Anterior cingulate cortex (tissue), 58 donors: ENCODE data around the gene OR2A1.
"Not testable (repeated sequence)": the region's sequence is repeated elsewhere in the genome, so short reads cannot be mapped to it uniquely, and the experiment has no call there.

Experiments
- DNase-seq, 58 donors: peaks; one replicate each; lab custom pipeline; 2025; lab: John Stamatoyannopoulos, UW

The OR2A1 gene

DNA sequence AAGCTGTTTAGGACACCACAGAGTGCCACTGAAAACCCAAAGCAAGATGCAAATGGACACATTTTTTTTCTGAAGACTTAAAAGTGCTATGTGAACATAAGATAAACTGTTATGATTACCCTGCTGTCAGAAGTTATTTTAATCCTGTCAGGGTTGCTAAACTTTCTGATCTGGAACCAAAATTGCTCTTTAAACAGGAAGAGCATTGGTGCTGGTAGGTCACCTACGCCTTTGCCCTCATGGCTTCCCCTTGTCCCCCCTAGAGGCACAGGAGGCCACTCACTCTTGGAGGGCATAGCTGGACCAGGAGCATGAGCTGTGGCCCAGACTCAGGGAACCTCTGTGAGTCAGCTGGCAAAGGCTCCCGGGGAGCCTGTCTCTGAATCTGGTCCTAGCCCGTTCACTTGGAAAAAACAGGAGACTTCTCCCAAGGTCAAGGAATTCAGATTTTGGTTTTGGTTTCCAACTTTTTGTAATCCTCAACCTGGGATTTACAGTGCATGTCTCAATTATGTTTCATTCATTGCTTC lies 9.5 kb downstream of the OR2A1 start:
- not testable (repeated sequence) for DNase-seq

DNA sequence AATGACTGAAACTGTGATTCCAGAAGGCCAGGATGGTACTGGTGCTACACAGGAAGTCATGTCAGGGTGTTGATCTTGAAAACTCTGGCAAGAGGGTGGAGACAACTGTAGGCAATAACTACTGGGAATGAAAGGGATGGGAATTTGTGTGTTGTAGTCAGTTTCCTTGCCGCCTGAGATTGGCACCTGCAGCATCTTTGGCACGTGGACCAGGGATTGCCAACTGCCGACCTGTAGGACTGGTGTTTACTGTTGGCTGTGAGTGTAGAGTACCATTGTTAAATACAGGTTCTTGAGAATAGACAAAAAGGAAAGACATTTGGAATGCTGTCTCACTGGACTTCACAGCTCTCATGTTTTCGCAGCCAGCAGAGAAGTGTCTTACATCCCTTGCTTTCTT lies 11.1 kb downstream of the OR2A1 start:
- not testable (repeated sequence) for DNase-seq

DNA sequence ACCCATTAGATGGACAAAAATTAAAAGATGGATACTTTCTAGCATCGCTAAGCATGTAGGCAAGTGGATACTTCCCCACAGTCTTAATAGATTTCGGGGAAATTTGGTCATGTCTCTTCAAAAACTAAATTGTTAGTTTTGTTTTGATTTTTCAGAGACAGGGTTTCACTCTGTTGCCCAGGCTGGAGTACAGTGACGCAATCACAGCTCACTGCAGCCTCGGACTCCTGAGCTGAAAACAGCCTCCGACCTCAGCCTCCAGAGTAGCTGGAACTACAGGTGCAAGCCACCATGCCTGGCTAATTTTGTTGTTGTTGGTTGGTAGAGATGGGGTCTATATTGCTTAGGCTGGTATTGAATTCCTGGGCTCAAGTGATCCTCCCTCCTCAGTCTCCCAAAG lies 13.6 kb downstream of the OR2A1 start:
- DNase-seq, result not testable (repeated sequence)

- DNase-seq, result not testable (repeated sequence)
Measured at GRCh38 chr7:144330044-144330443, 17.8 kb downstream of the OR2A1 start.

GRCh38 chr7:144331221-144331995 lies 19.2 kb downstream of the OR2A1 start:
- DNase-seq, result not testable (repeated sequence)

- DNase-seq, result not testable (repeated sequence)
Measured at GRCh38 chr7:144331996-144332288, 19.7 kb downstream of the OR2A1 start.

DNA sequence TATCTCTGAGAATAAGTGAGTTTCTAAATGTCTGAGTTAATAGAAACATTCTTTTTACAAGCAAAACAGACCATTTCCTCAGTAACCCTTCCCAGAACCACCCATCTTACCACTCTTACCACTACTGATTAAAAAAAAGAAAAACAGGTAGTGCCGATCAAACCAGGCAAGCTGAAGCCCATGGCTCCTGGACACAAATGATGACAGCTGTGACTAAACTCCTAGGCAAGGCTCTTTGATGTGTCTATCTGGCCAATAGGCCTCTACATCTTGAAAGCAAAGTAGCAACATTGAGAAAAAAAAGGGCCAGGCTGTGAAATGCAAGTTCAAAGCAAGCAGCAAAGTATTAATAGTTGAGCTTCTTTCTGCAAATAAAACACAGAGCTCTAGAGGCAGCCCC lies 36.4 kb downstream of the OR2A1 start:
- DNase-seq, result not testable (repeated sequence)

GRCh38 chr7:144351667-144352066 lies 39.4 kb downstream of the OR2A1 start:
- DNase-seq, result not testable (repeated sequence)

DNA sequence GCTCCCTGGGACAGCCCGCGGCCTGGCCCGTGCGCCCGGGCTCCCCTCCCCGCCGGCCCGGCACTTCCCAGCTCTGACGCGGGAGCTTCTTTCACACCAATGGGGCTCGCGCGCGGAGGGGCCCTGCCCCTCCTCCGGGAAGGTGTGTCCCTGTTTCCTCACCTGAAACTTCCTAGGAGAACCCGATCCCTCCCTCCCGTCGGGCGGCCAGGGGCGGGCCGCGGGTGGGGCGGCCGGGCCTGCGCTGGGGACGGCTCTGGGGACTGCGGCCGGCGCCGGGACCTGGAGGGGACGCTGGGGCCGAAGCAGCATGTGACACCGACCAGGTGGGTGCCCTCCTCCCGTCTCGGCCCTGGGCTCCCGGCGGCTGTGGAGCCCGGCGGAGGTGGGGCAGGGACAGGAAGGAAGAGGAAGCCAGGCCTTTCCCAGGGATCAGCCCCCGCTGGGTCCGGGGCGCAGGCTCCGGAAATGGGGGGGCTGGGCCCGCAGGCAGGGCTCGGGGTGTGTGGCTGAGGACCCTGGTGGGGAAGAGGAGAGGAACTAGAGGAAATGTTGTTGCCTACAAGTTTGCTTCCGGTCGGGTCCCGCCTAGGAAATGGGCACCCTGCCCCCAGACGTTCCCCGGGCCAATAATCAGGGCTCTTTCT lies 43.1 kb downstream of the OR2A1 start, which contains the start of gene ARHGEF5:
TSS of gene ARHGEF5 (plus strand) at position 227 of the 647 bp plus-strand sequence. CDS start 7,268 bp downstream, outside the sequence.
- not testable (repeated sequence) for DNase-seq

DNA sequence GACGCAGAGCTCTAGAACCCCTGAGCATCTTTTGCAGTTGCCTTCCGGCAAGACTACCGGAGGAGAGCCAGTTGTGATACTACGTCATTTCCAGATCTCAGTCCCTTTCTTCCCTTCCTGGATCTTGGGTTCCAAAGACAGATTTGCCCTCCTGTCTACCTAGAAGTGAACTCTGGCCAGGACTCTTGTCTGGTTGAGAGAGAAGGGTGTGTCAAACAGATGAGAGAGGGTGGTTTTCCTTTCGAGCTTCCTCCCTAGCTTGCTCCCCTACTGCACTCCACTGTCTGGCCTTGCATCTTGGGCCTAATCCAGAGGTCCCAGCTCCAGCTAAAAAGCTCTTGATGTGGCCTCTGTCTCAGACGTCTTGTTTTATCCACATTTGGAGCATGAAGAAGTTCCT lies 44.0 kb downstream of the OR2A1 start:
- not testable (repeated sequence) for DNase-seq

DNA sequence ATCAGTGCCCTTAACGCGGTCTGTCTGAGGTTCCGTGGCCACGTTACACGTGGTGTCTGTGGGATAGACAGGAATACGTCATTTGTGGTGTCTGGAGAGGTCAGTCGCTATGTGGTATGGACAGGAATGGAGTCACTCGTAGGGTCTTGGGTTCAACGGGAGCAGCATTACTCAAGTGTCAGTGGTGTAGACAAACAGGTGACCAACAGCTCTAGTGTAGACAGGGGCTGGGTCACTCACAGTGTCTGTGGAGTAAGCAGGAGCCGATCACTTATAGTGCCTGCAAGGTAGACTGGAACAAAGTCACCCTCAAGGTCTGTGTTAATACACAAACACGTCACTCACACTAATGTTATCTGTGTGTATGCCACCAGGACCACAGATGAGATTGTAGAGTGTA lies 44.6 kb downstream of the OR2A1 start:
- not testable (repeated sequence) for DNase-seq

- DNase-seq, result not testable (repeated sequence)
Measured at GRCh38 chr7:144362061-144362460, 49.8 kb downstream of the OR2A1 start.

GRCh38 chr7:144365523-144365922 lies 53.3 kb downstream of the OR2A1 start:
- not testable (repeated sequence) for DNase-seq

- DNase-seq, result not testable (repeated sequence)
Measured at GRCh38 chr7:144367250-144367649, 55.0 kb downstream of the OR2A1 start.

GRCh38 chr7:144369221-144369620 lies 57.0 kb downstream of the OR2A1 start:
- DNase-seq, result not testable (repeated sequence)
